Peyer's patch (tissue), 4 donors: Measurements from ENCODE around the gene ATP2A2. TPM values are rescaled to one million over a fixed set of nuclear protein-coding genes. Genes with fewer than 3 reads are reported as not detected.

Source experiments
- DNase-seq, 3 donors: peaks; one replicate each; pipeline ENCODE4 v3.0.0-alpha.2; 2017 to 2019
- H3K27ac ChIP-seq, 4 donors: fragments of 200-600 bp; sonication (generic); one replicate each; pipeline ENCODE4 v1.5.1; 2016 to 2019
- H3K27me3 ChIP-seq, 2 donors: fragments of 200-600 bp; sonication (generic); one replicate each; pipeline ENCODE4 v1.5.1; 2019
- H3K36me3 ChIP-seq, 3 donors: fragments of 200-600 bp; sonication (generic); one replicate each; pipeline ENCODE4 v1.5.1; 2016 to 2019
- H3K4me1 ChIP-seq, 4 donors: fragments of 200-600 bp; sonication (generic); one replicate each; pipeline ENCODE4 v1.5.1; 2016 to 2019
- H3K4me3 ChIP-seq, 4 donors: fragments of 200-600 bp; sonication (generic); 1 replicate in 3 of 4; 2 replicates in 1 of 4; pipeline ENCODE4 v1.5.1; 2016 to 2019; ENCODE audit warnings: mild to moderate bottlenecking in 1 of 4
- H3K9me3 ChIP-seq, 4 donors: fragments of 200-600 bp; sonication (generic); one replicate each; pipeline ENCODE4 v1.5.1; 2016 to 2019; ENCODE audit warnings: mild to moderate bottlenecking in 1 of 4
- CTCF ChIP-seq, 6 experiments: fragments of 450-650 bp in 4 of 6; fragments of 200-600 bp in 2 of 6; sonication (generic) in 1 of 6; IDR thresholded peaks; one replicate each; pipeline ENCODE4 v1.5.1; 2017 to 2019; ENCODE audit warnings: antibody characterized with exemption in 6 of 6, mild to moderate bottlenecking in 3 of 6, moderate library complexity in 1 of 6
- POLR2A ChIP-seq, 2 donors: fragments of 450-650 bp; IDR thresholded peaks; one replicate each; pipeline ENCODE4 v1.5.1; 2017; ENCODE audit warnings: antibody characterized with exemption in 2 of 2, mild to moderate bottlenecking in 2 of 2, moderate library complexity in 2 of 2
- small RNA-seq, 2 donors: library from RNA; depleted of rRNA; stranded (forward); fragments of <200 nt; gene quantifications; one replicate each; pipeline ENCODE3, GENCODE V24; 2016
- total RNA-seq, 4 donors: library from RNA; depleted of rRNA; stranded (reverse); fragments of >200 nt; gene quantifications; one replicate each; pipeline ENCODE4 v1.1.0, GENCODE V29; 2016

ATP2A2 gene
- total RNA-seq, 4 donors from 2014 or later = 102 to 239 (median 208) TPM

DNA sequence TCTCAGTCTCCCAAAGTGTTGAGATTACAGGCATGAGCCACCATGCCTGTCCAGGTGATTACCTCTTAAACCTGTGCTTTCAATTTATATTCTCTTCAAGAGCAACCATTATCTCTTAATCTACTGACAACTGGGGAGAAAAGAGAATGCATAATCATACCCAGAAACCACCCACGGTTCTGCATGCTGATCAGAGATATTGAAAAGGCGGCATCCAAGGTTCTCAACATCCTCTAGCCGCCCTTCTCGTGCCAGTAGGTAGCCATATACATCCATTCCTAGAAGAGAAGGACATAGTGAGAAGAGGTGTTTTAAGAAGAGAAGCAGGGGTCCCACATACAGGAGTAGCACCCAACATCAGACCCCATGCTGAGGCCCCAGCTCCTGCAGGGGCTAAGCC is 101.6 kb downstream of the ATP2A2 start:
- TF ChIP-seq POLR2A (IDR thresholded peaks at IDR 0.05) (no peak), CTCF (IDR thresholded peaks at IDR 0.05) (no peak)
- H3K36me3 ChIP-seq = peaks cover 0 to 83% (median 0%) of the 10 kb centered on the region in 3 donors
- no peak overlapping the region for H3K4me3 ChIP-seq
- no peaks in the 10 kb centered on the region for H3K4me1 ChIP-seq
- H3K27me3 ChIP-seq = no peaks in the 10 kb centered on the region
- H3K27ac ChIP-seq = no peak overlapping the region
- peak in 1 of 3 donors; percentile 15 for DNase-seq
- H3K9me3 ChIP-seq = no peaks in the 10 kb centered on the region

Small RNA genes lying within 50 kb of the gene (small RNA-seq; reads per million reads assigned to genes)
- 0 reads per million in 2 donors for gene RN7SL769P

Other genes with a start within 250 kb of the ATP2A2 start
- 10 to 100 TPM; 14.9 to 23.1 (median 17.5) TPM for gene C12orf76, start 232.7 kb upstream of the ATP2A2 start, total RNA-seq
- gene IFT81, start 156.9 kb upstream of the ATP2A2 start, total RNA-seq = 10 to 100 TPM in 1 of 4 donors, 1 to 10 TPM in 3; 2.5 to 20.6 (median 7.5) TPM
- gene ANAPC7, start 122.5 kb downstream of the ATP2A2 start, total RNA-seq = 10 to 100 TPM; 31.6 to 66.0 (median 50.7) TPM
- 100 to 1,000 TPM; 224 to 314 (median 267) TPM for gene ARPC3, start 169.1 kb downstream of the ATP2A2 start, total RNA-seq
- 10 to 100 TPM in 1 of 4 donors, 1 to 10 TPM in 3; 1.4 to 14.9 (median 3.9) TPM for gene GPN3, start 187.0 kb downstream of the ATP2A2 start, total RNA-seq
- gene FAM216A, start 187.6 kb downstream of the ATP2A2 start, total RNA-seq = 10 to 100 TPM in 1 of 4 donors, 1 to 10 TPM in 3; 1.4 to 13.2 (median 2.6) TPM
- 100 to 1,000 TPM in 2 of 4 donors, 10 to 100 TPM in 2; 81.1 to 124 (median 106) TPM for gene VPS29, start 220.9 kb downstream of the ATP2A2 start, total RNA-seq
- gene RAD9B, start 221.1 kb downstream of the ATP2A2 start, total RNA-seq = under 1 TPM in 2 of 4 donors, not detected in 2; 0.40 to 0.83 TPM